K562 (cell line): ENCODE measurements around the gene SLC25A51. TPM values are rescaled to one million over a fixed set of nuclear protein-coding genes. Genes with fewer than 3 reads are reported as not detected.
A peak's percentile ranks its signal among the peaks of the same experiment; 100 is the strongest.

Source experiments
- AFF4 ChIP-seq: sonication (generic); formaldehyde crosslinking; IDR thresholded peaks from 2 replicates; pipeline ENCODE4 v1.8.0; 2023; ENCODE audit warnings: mild to moderate bottlenecking, missing genetic modification reagents
- ATF7 ChIP-seq: fragments of 450-650 bp; IDR thresholded peaks from 2 replicates; pipeline ENCODE4 v1.7.1; 2014; ENCODE audit warnings: mild to moderate bottlenecking, moderate library complexity
- CHAMP1 ChIP-seq: fragments of 450-650 bp; IDR thresholded peaks from 2 replicates; pipeline ENCODE4 v1.6.1; 2016; ENCODE audit warnings: mild to moderate bottlenecking
- CREB1 ChIP-seq, 2 experiments: sonication (generic) in 1 of 2; formaldehyde crosslinking in 1 of 2; IDR thresholded peaks; 2 replicates each; pipeline versions ENCODE4 v1.6.1 to v1.8.0; 2012 to 2022; ENCODE audit warnings: inconsistent platforms in 1 of 2, mild to moderate bottlenecking in 1 of 2, missing genetic modification reagents in 1 of 2, moderate library complexity in 1 of 2
- CTBP1 ChIP-seq: fragments of 450-650 bp; IDR thresholded peaks from 2 replicates; pipeline ENCODE4 v1.6.1; 2016; ENCODE audit warnings: borderline replicate concordance
- DDX20 ChIP-seq: fragments of 450-650 bp; IDR thresholded peaks from 2 replicates; pipeline ENCODE4 v1.6.1; 2016; ENCODE audit warnings: missing genetic modification characterization, low read depth, mild to moderate bottlenecking, missing compliant biosample characterization, moderate library complexity
- MCM5 ChIP-seq: fragments of 450-650 bp; IDR thresholded peaks from 2 replicates; pipeline ENCODE4 v1.6.1; 2016; ENCODE audit warnings: low read depth
- MYNN ChIP-seq, 2 experiments: sonication (generic); formaldehyde crosslinking in 1 of 2; IDR thresholded peaks; 2 replicates each; pipeline versions ENCODE4 v1.5.0 to v1.6.1; 2016 to 2020; ENCODE audit warnings: antibody characterized with exemption in 1 of 2, missing genetic modification reagents in 1 of 2
- PHF21A ChIP-seq: fragments of 450-650 bp; IDR thresholded peaks from 2 replicates; pipeline ENCODE4 v1.6.1; 2017; ENCODE audit warnings: low read depth, borderline replicate concordance
- PHF8 ChIP-seq: fragments of 200-600 bp; sonication (generic); IDR thresholded peaks from 2 replicates; pipeline ENCODE4 v1.6.1; 2012; ENCODE audit warnings: mixed run types, mild to moderate bottlenecking, inconsistent platforms, low read length, moderate library complexity, borderline replicate concordance
- POLR3G ChIP-seq: IDR thresholded peaks from 2 replicates; pipeline ENCODE4 v1.6.1; 2011; ENCODE audit not compliant: insufficient read length, insufficient replicate concordance; ENCODE audit errors: extremely low read depth
- RBM17 ChIP-seq: fragments of 200-400 bp; formaldehyde crosslinking; IDR thresholded peaks from 2 replicates; pipeline ENCODE4 v1.6.1; 2017; ENCODE audit warnings: low read depth, mild to moderate bottlenecking, low read length, borderline replicate concordance
- TARDBP ChIP-seq: fragments of 450-650 bp; IDR thresholded peaks from 2 replicates; pipeline ENCODE4 v1.6.1; 2016
- ZC3H4 ChIP-seq: sonication (generic); formaldehyde crosslinking; IDR thresholded peaks from 2 replicates; pipeline ENCODE4 v1.9.0; 2021; ENCODE audit warnings: missing genetic modification reagents, borderline replicate concordance
- ZKSCAN1 ChIP-seq: fragments of 150-350 bp; IDR thresholded peaks from 2 replicates; pipeline ENCODE4 v1.6.1; 2016; ENCODE audit warnings: low read depth, low read length
- ZNF232 ChIP-seq: sonication (generic); formaldehyde crosslinking; IDR thresholded peaks from 2 replicates; pipeline ENCODE4 v1.8.0; 2022; ENCODE audit warnings: mild to moderate bottlenecking, missing genetic modification reagents
- ZNF79 ChIP-seq: fragments of 250-450 bp; sonication (Bioruptor Pico); IDR thresholded peaks from 2 replicates; pipeline ENCODE4 v1.4.0; 2020; ENCODE audit warnings: low read depth, mild to moderate bottlenecking, moderate library complexity
- polyA plus RNA-seq, 8 experiments: library from polyadenylated mRNA; depleted of rRNA in 4 of 8; stranded (reverse) in 5 of 8; unstranded in 3 of 8; fragments of >200 nt; fragmentation: Nextera tagmentation in 2 of 8; fragmentation: Illumina TruSeq in 1 of 8; extraction: Ambion mirVana in 2 of 8; extraction: Trizol in 1 of 8; gene quantifications; 2 replicates each; pipeline versions ENCODE4 v1.2.1 to v1.2.3, GENCODE V29; 2011 to 2014; ENCODE audit warnings: inconsistent platforms in 1 of 8, missing spikeins in 1 of 8
- total RNA-seq, 7 experiments: library from RNA; depleted of rRNA in 6 of 7; stranded (reverse); fragments of >200 nt in 6 of 7; fragmentation: Illumina TruSeq in 2 of 7; extraction: Trizol in 2 of 7; gene quantifications; 2 replicates each; pipeline versions ENCODE4 v1.2.1 to v1.2.3, GENCODE V29; 2011 to 2021; ENCODE audit warnings: low replicate concordance in 1 of 7
- TF ChIP-seq, protein P1 (sequence below): fragments of 450-650 bp; IDR thresholded peaks from 2 replicates; pipeline ENCODE4 v1.6.1; 2018; ENCODE audit not compliant: partially characterized antibody

The SLC25A51 gene
- total and polyA plus RNA-seq, 9 of the 15 experiments (the other 6 are each of a cell fraction or from before 2014, with no cell fraction given): 9.1 to 40.7 (median 24.5) TPM

GRCh38 chr9:37913480-37914153, 9.7 kb upstream of the SLC25A51 start (continued):
- TF ChIP-seq, protein P1, sequence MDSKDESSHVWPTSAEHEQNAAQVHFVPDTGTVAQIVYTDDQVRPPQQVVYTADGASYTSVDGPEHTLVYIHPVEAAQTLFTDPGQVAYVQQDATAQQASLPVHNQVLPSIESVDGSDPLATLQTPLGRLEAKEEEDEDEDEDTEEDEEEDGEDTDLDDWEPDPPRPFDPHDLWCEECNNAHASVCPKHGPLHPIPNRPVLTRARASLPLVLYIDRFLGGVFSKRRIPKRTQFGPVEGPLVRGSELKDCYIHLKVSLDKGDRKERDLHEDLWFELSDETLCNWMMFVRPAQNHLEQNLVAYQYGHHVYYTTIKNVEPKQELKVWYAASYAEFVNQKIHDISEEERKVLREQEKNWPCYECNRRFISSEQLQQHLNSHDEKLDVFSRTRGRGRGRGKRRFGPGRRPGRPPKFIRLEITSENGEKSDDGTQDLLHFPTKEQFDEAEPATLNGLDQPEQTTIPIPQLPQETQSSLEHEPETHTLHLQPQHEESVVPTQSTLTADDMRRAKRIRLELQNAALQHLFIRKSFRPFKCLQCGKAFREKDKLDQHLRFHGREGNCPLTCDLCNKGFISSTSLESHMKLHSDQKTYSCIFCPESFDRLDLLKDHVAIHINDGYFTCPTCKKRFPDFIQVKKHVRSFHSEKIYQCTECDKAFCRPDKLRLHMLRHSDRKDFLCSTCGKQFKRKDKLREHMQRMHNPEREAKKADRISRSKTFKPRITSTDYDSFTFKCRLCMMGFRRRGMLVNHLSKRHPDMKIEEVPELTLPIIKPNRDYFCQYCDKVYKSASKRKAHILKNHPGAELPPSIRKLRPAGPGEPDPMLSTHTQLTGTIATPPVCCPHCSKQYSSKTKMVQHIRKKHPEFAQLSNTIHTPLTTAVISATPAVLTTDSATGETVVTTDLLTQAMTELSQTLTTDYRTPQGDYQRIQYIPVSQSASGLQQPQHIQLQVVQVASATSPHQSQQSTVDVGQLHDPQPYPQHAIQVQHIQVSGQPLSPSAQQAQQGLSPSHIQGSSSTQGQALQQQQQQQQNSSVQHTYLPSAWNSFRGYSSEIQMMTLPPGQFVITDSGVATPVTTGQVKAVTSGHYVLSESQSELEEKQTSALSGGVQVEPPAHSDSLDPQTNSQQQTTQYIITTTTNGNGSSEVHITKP: no peak
- TF ChIP-seq DDX20 (tag) (no peak), PHF8 (no peak), MYNN (IDR thresholded peaks at IDR 0.05) (0 out of 2 replicates have a peak, but pooled peaks have one; percentile 43), MYNN (CRISPR knock-in tag; IDR thresholded peaks at IDR 0.05) (no peak), TARDBP (no peak), ATF7 (peak; percentile 71), PHF21A (no peak), ZKSCAN1 (0 out of 2 replicates have a peak, but pooled peaks have one; percentile 46), AFF4 (CRISPR knock-in tag) (no peak), CHAMP1 (no peak), MCM5 (no peak), POLR3G (no peak), ZNF79 (CRISPR knock-in tag) (no peak), RBM17 (no peak), CTBP1 (peak; percentile 97), ZNF232 (CRISPR knock-in tag) (no peak), ZC3H4 (no peak), CREB1 (IDR thresholded peaks at IDR 0.05) (no peak), CREB1 (CRISPR knock-in tag; IDR thresholded peaks at IDR 0.05) (no peak; the same call in 1 of the 2 replicates)
